Cardiac fibroblast (primary cell): ENCODE results near the gene IL1RL1.
A peak's percentile ranks its signal among the peaks of the same experiment; 100 is the strongest.

Experiments used
- DNase-seq, 2 donors: peaks; one replicate each; pipeline versions ENCODE4 v3.0.0 to v3.0.0-alpha.2; 2010; ENCODE audit warnings: low read depth in 2 of 2
- H3K4me3 ChIP-seq, 2 donors: replicated peaks in 1 of 2; 1 replicate in 1 of 2; 2 replicates in 1 of 2; pipeline ENCODE4 v1.5.1; 2011; ENCODE audit warnings: low read depth in 2 of 2, low read length in 2 of 2, mild to moderate bottlenecking in 2 of 2, moderate library complexity in 1 of 2
- CTCF ChIP-seq: IDR thresholded peaks from one replicate; pipeline ENCODE4 v1.5.1; 2011; ENCODE audit warnings: low read depth, mild to moderate bottlenecking, low read length, inconsistent platforms

IL1RL1 gene

GRCh38 chr2:102279391-102279735 is 32.0 kb upstream of the IL1RL1 start:
- no peak overlapping the region for H3K4me3 ChIP-seq
- no peak for TF ChIP-seq CTCF
- peak in 1 of 2 donors; percentile 45 for DNase-seq

GRCh38 chr2:102282678-102283091 is 28.7 kb upstream of the IL1RL1 start:
- no peak for TF ChIP-seq CTCF

GRCh38 chr2:102283996-102284395 is 27.4 kb upstream of the IL1RL1 start:
- no peak overlapping the region for H3K4me3 ChIP-seq
- TF ChIP-seq CTCF: no peak
- peak in 1 of 2 donors; percentile 51 for DNase-seq

More at GRCh38 chr2:102282678-102283091, 28.7 kb upstream of the IL1RL1 start:
- DNase-seq: peak in 1 of 2 donors; percentile 32
- H3K4me3 ChIP-seq: no peak overlapping the region

- H3K4me3 ChIP-seq: no peak overlapping the region
- DNase-seq: no peak
- no peak for TF ChIP-seq CTCF
Observed at GRCh38 chr2:102284611-102285010, 26.8 kb upstream of the IL1RL1 start.

GRCh38 chr2:102285368-102285767 is 26.0 kb upstream of the IL1RL1 start:
- DNase-seq: no peak

GRCh38 chr2:102286041-102286440 is 25.3 kb upstream of the IL1RL1 start:
- H3K4me3 ChIP-seq: no peak overlapping the region
- no peak for DNase-seq
- TF ChIP-seq CTCF: no peak

More at GRCh38 chr2:102285368-102285767, 26.0 kb upstream of the IL1RL1 start:
- TF ChIP-seq CTCF: no peak
- no peak overlapping the region for H3K4me3 ChIP-seq

GRCh38 chr2:102289129-102289528 is 22.2 kb upstream of the IL1RL1 start:
- TF ChIP-seq CTCF: no peak
- no peak overlapping the region for H3K4me3 ChIP-seq
- DNase-seq: peak in 1 of 2 donors; percentile 46
